Keratinocyte (primary cell): ENCODE data around the gene SLC4A1AP. TPM values are rescaled to one million over a fixed set of nuclear protein-coding genes. Genes with fewer than 3 reads are reported as not detected.
"Not testable (repeated sequence)": the region's sequence is repeated elsewhere in the genome, so short reads cannot be mapped to it uniquely, and the experiment has no call there.

ENCODE experiments used
- DNase-seq: peaks from one replicate; pipeline ENCODE4 v3.0.0-alpha.2; 2011; ENCODE audit warnings: low read depth, missing footprints, low spot score
- FAIRE-seq: peaks from 2 replicates; lab custom pipeline; 2011; peaks lifted over from hg19 to GRCh38; lab: Jason Lieb, UNC
- H2AFZ ChIP-seq: 2 replicates; pipeline ENCODE4 v1.6.0; 2012; ENCODE audit warnings: low read length, control low read depth, inconsistent platforms; ENCODE audit not compliant: control insufficient read depth
- H3K27ac ChIP-seq: 2 replicates; pipeline ENCODE4 v1.5.1; 2011; ENCODE audit warnings: low read length; ENCODE audit not compliant: control insufficient read depth, insufficient read depth
- H3K27me3 ChIP-seq: 3 replicates; pipeline ENCODE4 v1.6.0; 2011; ENCODE audit warnings: low read length; ENCODE audit not compliant: control insufficient read depth, insufficient read depth; ENCODE audit errors: extremely low read depth
- H3K36me3 ChIP-seq, 2 experiments: 2 replicates in 1 of 2; 3 replicates in 1 of 2; pipeline ENCODE4 v1.5.1; 2011; ENCODE audit warnings: low read length in 2 of 2, mild to moderate bottlenecking in 1 of 2; ENCODE audit not compliant: control insufficient read depth in 2 of 2, insufficient read depth in 2 of 2; ENCODE audit errors: extremely low read depth in 1 of 2
- H3K4me1 ChIP-seq: 3 replicates; pipeline ENCODE4 v1.5.1; 2011; ENCODE audit warnings: low read length; ENCODE audit not compliant: control insufficient read depth, insufficient read depth; ENCODE audit errors: extremely low read depth
- H3K4me2 ChIP-seq: 3 replicates; pipeline ENCODE4 v1.6.0; 2011; ENCODE audit warnings: low read depth, low read length; ENCODE audit not compliant: control insufficient read depth, insufficient read depth; ENCODE audit errors: extremely low read depth
- H3K4me3 ChIP-seq, 3 experiments: fragments of 200-600 bp in 1 of 3; sonication (generic) in 1 of 3; 2 replicates in 2 of 3; 3 replicates in 1 of 3; pipeline ENCODE4 v1.5.1; 2011 to 2016; ENCODE audit warnings: low read length in 3 of 3, mild to moderate bottlenecking in 3 of 3, control low read depth in 2 of 3, inconsistent platforms in 1 of 3, low read depth in 1 of 3, mixed read lengths in 1 of 3, mixed run types in 1 of 3, moderate library complexity in 1 of 3; ENCODE audit not compliant: control insufficient read depth in 2 of 3, insufficient read depth in 2 of 3; ENCODE audit errors: extremely low read depth in 1 of 3
- H3K79me2 ChIP-seq: 2 replicates; pipeline ENCODE4 v1.6.0; 2012; ENCODE audit warnings: low read length; ENCODE audit not compliant: control insufficient read depth, insufficient read depth
- H3K9ac ChIP-seq: 3 replicates; pipeline ENCODE4 v1.6.0; 2011; ENCODE audit warnings: low read length; ENCODE audit not compliant: control insufficient read depth, insufficient read depth; ENCODE audit errors: extremely low read depth
- H3K9me1 ChIP-seq: 3 replicates; pipeline ENCODE4 v1.6.0; 2011; ENCODE audit warnings: low read length; ENCODE audit not compliant: control insufficient read depth, insufficient read depth; ENCODE audit errors: extremely low read depth
- H3K9me3 ChIP-seq: 2 replicates; pipeline ENCODE4 v1.5.1; 2012; ENCODE audit warnings: low read depth, low read length; ENCODE audit not compliant: control insufficient read depth
- H4K20me1 ChIP-seq: 3 replicates; pipeline ENCODE4 v1.6.0; 2011; ENCODE audit warnings: low read length; ENCODE audit not compliant: control insufficient read depth, insufficient read depth; ENCODE audit errors: extremely low read depth
- CTCF ChIP-seq, 3 experiments: IDR thresholded peaks in 1 of 3; conservative IDR thresholded peaks in 1 of 3; optimal IDR thresholded peaks in 1 of 3; 2 replicates in 2 of 3; 3 replicates in 1 of 3; pipeline versions ENCODE3 to v1.5.1; 2011; ENCODE audit warnings: low read length in 3 of 3, mild to moderate bottlenecking in 3 of 3, moderate library complexity in 2 of 3, control low read depth in 1 of 3, inconsistent platforms in 1 of 3; ENCODE audit not compliant: insufficient read depth in 2 of 3; ENCODE audit errors: extremely low read depth in 1 of 3
- EZH2 ChIP-seq: IDR thresholded peaks from one replicate; pipeline ENCODE4 v1.6.1; 2012; ENCODE audit warnings: inconsistent platforms, mild to moderate bottlenecking, low read length, moderate library complexity
- dilution Hi-C: fragments of 300-500 bp; cut with MboI; formaldehyde crosslinking; loops from one replicate; pipeline ENCODE4 v1.7.0; 2020; ENCODE audit warnings: low sequenced_read_pairs; ENCODE audit not compliant: extremely low pct_ligation_motif_present
- polyA plus RNA-seq, 5 experiments: library from polyadenylated mRNA; depleted of rRNA in 3 of 5; stranded (reverse) in 3 of 5; stranded (forward) in 1 of 5; unstranded in 1 of 5; fragments of >200 nt; gene quantifications; 1 replicate in 1 of 5; 2 replicates in 3 of 5; 3 replicates in 1 of 5; pipeline versions ENCODE4 v1.2.1 to v1.2.3, GENCODE V29; 2011 to 2012; ENCODE audit warnings: missing spikeins in 2 of 5, low read depth in 1 of 5, low replicate concordance in 1 of 5

The SLC4A1AP gene
- polyA plus RNA-seq, 1 donor (not counting 4 experiments of a cell fraction or from before 2014, with no cell fraction given) = 17.0 TPM

GRCh38 chr2:27681841-27682240 lies 18.2 kb downstream of the SLC4A1AP start:
- H3K36me3 ChIP-seq = peaks cover 6 to 18% of the 10 kb centered on the region in 2 experiments
- DNase-seq = no peak

DNA sequence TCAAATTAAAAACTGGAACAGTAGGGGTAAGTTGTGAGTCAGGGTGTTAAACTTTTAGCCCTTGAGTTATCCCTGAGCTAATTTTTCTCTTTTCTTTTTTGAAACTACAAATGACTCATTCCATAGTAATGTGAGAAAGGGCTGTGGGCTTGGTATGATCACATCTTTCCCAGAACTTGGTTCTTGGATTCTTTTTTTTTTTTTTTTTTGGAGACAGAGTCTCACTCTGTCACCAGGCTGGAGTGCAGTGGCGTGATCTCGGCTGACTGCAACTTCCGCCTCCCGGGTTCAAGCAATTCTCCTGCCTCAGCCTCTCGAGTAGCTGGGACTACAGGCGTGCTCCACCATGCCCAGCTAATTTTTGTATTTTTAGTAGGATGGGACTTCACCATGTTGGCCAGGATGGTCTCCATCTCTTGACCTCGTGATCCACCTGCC lies 18.7 kb downstream of the SLC4A1AP start:
- FAIRE-seq, H4K20me1 ChIP-seq, H3K4me3 ChIP-seq, H3K79me2 ChIP-seq, H3K27me3 ChIP-seq, H3K9me1 ChIP-seq, H3K9me3 ChIP-seq, DNase-seq, H2AFZ ChIP-seq, dilution Hi-C loops: not testable (repeated sequence)
- Histone ChIP-seq H3K4me1 (peaks cover 37% of the 10 kb centered on the region), H3K36me3 (peaks cover 6 to 18% of the 10 kb centered on the region in 2 experiments), H3K27ac (peak overlapping the region; percentile 82), H3K9ac (peak overlapping the region; percentile 62), H3K4me2 (peak overlapping the region; percentile 56)

More at GRCh38 chr2:27681841-27682240, 18.2 kb downstream of the SLC4A1AP start:
- peak overlapping the region; percentile 56 for H3K4me2 ChIP-seq
- dilution Hi-C loops = no loop called here
- FAIRE-seq = peak; percentile 57
- peak overlapping the region in 1 of 3 experiments; percentile 10 for H3K4me3 ChIP-seq
- peaks cover 33% of the 10 kb centered on the region for H3K4me1 ChIP-seq
- no peaks in the 10 kb centered on the region for H3K9me3 ChIP-seq
- H3K9ac ChIP-seq = peak overlapping the region; percentile 62
- H3K27me3 ChIP-seq = no peaks in the 10 kb centered on the region
- no peaks in the 10 kb centered on the region for H4K20me1 ChIP-seq
- TF ChIP-seq EZH2 = no peak
- TF ChIP-seq CTCF (optimal IDR thresholded peaks at IDR 0.05 in 1 of 3, IDR thresholded peaks at IDR 0.05 in 1 of 3, conservative IDR thresholded peaks at IDR 0.05 in 1 of 3; ENCODE audit: extremely low read depth in 1 of 3, insufficient read depth in 2 of 3, low read length in 3 of 3) = no peak
- peak overlapping the region; percentile 82 for H3K27ac ChIP-seq
- H2AFZ ChIP-seq = no peak overlapping the region
- H3K79me2 ChIP-seq = no peaks in the 10 kb centered on the region
- peaks cover 4% of the 10 kb centered on the region for H3K9me1 ChIP-seq
